DND-41 (cell line): ENCODE results near the gene ABCB9.

Experiments used
- ATAC-seq: fragments of 200-7000 bp; cut with Tn5 transposase; 3 replicates; pipeline ENCODE4 v1.9.1; 2021; ENCODE audit warnings: low read depth; ENCODE audit not compliant: insufficient read depth
- DNase-seq: peaks from one replicate; pipeline ENCODE4 v3.0.0-alpha.2; 2020
- H2AFZ ChIP-seq: 2 replicates; pipeline ENCODE4 v1.6.0; 2012; ENCODE audit warnings: low read depth, low read length
- H3K27ac ChIP-seq: 2 replicates; pipeline ENCODE4 v1.5.1; 2012; ENCODE audit warnings: low read length, inconsistent platforms
- H3K27me3 ChIP-seq: fragments of 200-600 bp; sonication (generic); 2 replicates; pipeline ENCODE4 v1.6.0; 2012; ENCODE audit warnings: low read length, mild to moderate bottlenecking, inconsistent platforms; ENCODE audit not compliant: insufficient read depth, poor library complexity
- H3K36me3 ChIP-seq: 2 replicates; pipeline ENCODE4 v1.5.1; 2012; ENCODE audit warnings: low read length, inconsistent platforms; ENCODE audit not compliant: insufficient read depth
- H3K4me1 ChIP-seq: 2 replicates; pipeline ENCODE4 v1.5.1; 2012; ENCODE audit warnings: mild to moderate bottlenecking, low read length; ENCODE audit not compliant: insufficient read depth
- H3K4me2 ChIP-seq: 2 replicates; pipeline ENCODE4 v1.6.0; 2012; ENCODE audit warnings: mild to moderate bottlenecking, moderate library complexity, low read length, inconsistent platforms; ENCODE audit not compliant: insufficient read depth
- H3K4me3 ChIP-seq, 2 experiments: fragments of 200-600 bp in 1 of 2; shearing (Covaris generic) in 1 of 2; 2 replicates each; pipeline ENCODE4 v1.5.1; 2012 to 2016; ENCODE audit warnings: inconsistent platforms in 2 of 2, low read length in 2 of 2, mild to moderate bottlenecking in 2 of 2, low read depth in 1 of 2, moderate library complexity in 1 of 2
- H3K79me2 ChIP-seq: 2 replicates; pipeline ENCODE4 v1.6.0; 2012; ENCODE audit warnings: low read length, inconsistent platforms; ENCODE audit not compliant: insufficient read depth
- H3K9ac ChIP-seq: 2 replicates; pipeline ENCODE4 v1.6.0; 2012; ENCODE audit warnings: low read depth, mild to moderate bottlenecking, inconsistent platforms, low read length, moderate library complexity
- H3K9me3 ChIP-seq: 2 replicates; pipeline ENCODE4 v1.5.1; 2012; ENCODE audit warnings: low read length, moderate library complexity, mild to moderate bottlenecking, inconsistent platforms; ENCODE audit not compliant: insufficient read depth, severe bottlenecking
- H4K20me1 ChIP-seq: 2 replicates; pipeline ENCODE4 v1.6.0; 2012; ENCODE audit warnings: low read length; ENCODE audit not compliant: insufficient read depth
- EZH2 ChIP-seq: IDR thresholded peaks from 3 replicates; pipeline ENCODE4 v1.6.1; 2012; ENCODE audit warnings: borderline replicate concordance, low read depth, mild to moderate bottlenecking, moderate library complexity, low read length, inconsistent platforms; ENCODE audit not compliant: severe bottlenecking
- TF ChIP-seq, protein P1 (sequence below): IDR thresholded peaks from 2 replicates; pipeline ENCODE4 v1.5.1; 2012; ENCODE audit warnings: borderline replicate concordance, low read length, moderate library complexity, mild to moderate bottlenecking; ENCODE audit not compliant: poor library complexity, severe bottlenecking; ENCODE audit errors: extremely low read depth

ABCB9 gene

DNA sequence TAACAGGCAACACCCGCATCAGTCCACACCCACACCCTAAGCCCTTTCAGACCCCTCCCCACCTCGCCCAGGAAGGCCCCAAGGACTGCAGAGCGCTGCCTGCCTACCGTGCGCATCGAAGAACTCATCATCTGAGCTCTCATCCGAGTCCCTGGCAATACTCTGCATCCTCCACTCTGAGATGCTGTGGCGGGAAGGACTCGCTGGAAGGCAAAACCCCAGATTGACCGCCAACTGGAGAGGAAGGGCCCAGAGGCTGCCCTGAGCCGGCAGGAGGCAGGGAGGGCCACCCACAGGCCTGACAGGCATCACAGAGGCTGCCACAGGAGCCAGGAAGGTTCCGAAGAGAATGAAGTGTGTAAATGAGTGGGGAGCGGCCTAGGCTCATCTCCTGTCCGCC is 38.0 kb upstream of the ABCB9 start:
- DNase-seq (no peak), ATAC-seq (no peak)
- H3K4me1 ChIP-seq = no peaks in the 10 kb centered on the region
- H3K9me3 ChIP-seq = no peaks in the 10 kb centered on the region
- no peaks in the 10 kb centered on the region for H3K27me3 ChIP-seq
- H3K36me3 ChIP-seq = no peaks in the 10 kb centered on the region
- H3K9ac ChIP-seq = no peak overlapping the region
- H3K4me2 ChIP-seq = no peak overlapping the region
- TF ChIP-seq, protein P1, sequence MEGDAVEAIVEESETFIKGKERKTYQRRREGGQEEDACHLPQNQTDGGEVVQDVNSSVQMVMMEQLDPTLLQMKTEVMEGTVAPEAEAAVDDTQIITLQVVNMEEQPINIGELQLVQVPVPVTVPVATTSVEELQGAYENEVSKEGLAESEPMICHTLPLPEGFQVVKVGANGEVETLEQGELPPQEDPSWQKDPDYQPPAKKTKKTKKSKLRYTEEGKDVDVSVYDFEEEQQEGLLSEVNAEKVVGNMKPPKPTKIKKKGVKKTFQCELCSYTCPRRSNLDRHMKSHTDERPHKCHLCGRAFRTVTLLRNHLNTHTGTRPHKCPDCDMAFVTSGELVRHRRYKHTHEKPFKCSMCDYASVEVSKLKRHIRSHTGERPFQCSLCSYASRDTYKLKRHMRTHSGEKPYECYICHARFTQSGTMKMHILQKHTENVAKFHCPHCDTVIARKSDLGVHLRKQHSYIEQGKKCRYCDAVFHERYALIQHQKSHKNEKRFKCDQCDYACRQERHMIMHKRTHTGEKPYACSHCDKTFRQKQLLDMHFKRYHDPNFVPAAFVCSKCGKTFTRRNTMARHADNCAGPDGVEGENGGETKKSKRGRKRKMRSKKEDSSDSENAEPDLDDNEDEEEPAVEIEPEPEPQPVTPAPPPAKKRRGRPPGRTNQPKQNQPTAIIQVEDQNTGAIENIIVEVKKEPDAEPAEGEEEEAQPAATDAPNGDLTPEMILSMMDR = no peak
- no peak for TF ChIP-seq EZH2
- no peak overlapping the region for H3K27ac ChIP-seq
- H3K79me2 ChIP-seq = no peaks in the 10 kb centered on the region
- no peaks in the 10 kb centered on the region; the same call in 1 of the 2 replicates for H4K20me1 ChIP-seq
- no peak overlapping the region for H2AFZ ChIP-seq
- H3K4me3 ChIP-seq = no peak overlapping the region

DNA sequence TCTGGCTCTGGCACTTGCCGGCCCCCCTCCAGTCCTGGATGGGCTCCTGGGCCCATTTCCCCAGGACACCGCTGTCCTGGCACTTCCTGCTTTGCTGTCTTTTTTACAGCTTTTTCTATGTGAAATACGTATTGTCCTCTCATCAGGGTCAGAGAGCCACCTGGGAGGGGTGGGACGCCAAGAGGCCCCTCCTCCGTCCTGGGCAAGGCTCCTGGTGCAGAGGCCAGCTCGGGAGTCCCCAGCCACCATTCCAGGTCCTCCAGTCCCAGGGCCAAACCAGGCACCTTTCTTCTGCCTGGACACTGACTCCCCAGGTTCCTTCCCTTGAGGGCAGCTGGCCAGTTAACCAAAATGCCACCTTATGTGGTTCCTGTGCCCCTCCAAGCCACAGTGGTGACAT is 37.0 kb upstream of the ABCB9 start:
- Histone ChIP-seq H3K27ac (no peak overlapping the region), H3K9ac (no peak overlapping the region), H3K27me3 (no peaks in the 10 kb centered on the region), H4K20me1 (no peaks in the 10 kb centered on the region; the same call in 1 of the 2 replicates), H3K79me2 (no peaks in the 10 kb centered on the region), H3K4me2 (no peak overlapping the region), H3K4me1 (no peaks in the 10 kb centered on the region), H3K36me3 (no peaks in the 10 kb centered on the region), H3K9me3 (no peaks in the 10 kb centered on the region), H2AFZ (no peak overlapping the region), H3K4me3 (no peak overlapping the region)
- ATAC-seq (no peak), DNase-seq (no peak)
- TF ChIP-seq, protein P1 = no peak
- no peak for TF ChIP-seq EZH2

DNA sequence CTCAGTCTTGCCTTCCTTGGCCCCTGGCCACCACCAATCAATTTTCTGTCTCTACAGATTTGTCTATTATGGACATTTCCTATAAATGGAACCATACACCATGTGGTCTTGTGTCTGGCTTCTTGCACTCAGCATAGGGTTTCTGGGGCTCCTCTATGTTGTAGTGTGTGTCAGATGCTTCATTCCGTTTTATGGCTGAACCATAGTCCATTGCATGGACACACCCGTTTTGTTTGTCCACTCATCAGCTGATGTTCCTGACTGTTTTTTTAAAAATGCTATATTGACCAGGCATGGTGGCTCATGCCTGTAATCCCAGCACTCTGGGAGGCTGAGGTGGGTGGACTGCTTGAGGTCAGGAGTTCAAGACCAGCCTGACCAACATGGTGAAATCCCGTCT is 35.2 kb upstream of the ABCB9 start:
- Histone ChIP-seq H4K20me1 (no peaks in the 10 kb centered on the region; the same call in 1 of the 2 replicates), H3K4me3 (no peak overlapping the region), H3K36me3 (no peaks in the 10 kb centered on the region), H2AFZ (no peak overlapping the region), H3K79me2 (no peaks in the 10 kb centered on the region), H3K27me3 (no peaks in the 10 kb centered on the region), H3K4me1 (no peaks in the 10 kb centered on the region), H3K9me3 (no peaks in the 10 kb centered on the region), H3K9ac (no peak overlapping the region), H3K27ac (no peak overlapping the region), H3K4me2 (no peak overlapping the region)
- no peak for TF ChIP-seq EZH2
- TF ChIP-seq, protein P1 = no peak
- no peak for DNase-seq
- ATAC-seq = no peak

DNA sequence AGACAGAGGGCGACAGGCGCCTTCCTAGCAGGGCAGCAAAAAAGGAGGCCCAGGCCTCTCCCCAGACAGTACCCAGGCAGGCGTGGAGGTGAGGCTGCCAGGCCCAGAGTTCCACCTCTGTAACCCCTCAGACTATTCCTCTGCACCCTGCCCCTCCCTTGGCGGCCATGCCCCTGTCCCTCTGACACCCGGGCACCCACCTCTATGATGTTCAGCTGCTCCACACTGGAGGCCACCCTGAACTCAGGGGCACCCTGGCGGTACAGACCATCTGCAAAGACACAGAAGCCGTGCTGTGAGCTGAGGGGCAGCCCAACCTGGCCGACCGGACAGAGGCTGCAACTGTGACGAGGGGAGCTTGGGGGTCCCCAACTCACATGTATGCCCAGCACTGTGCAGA is 34.3 kb upstream of the ABCB9 start:
- H2AFZ ChIP-seq = no peak overlapping the region
- no peaks in the 10 kb centered on the region for H3K9me3 ChIP-seq
- H3K36me3 ChIP-seq = no peaks in the 10 kb centered on the region
- H3K4me1 ChIP-seq = no peaks in the 10 kb centered on the region
- DNase-seq (no peak), ATAC-seq (no peak)
- H3K79me2 ChIP-seq = no peaks in the 10 kb centered on the region
- TF ChIP-seq EZH2 = no peak
- TF ChIP-seq, protein P1 = no peak
- no peak overlapping the region for H3K4me2 ChIP-seq
- H4K20me1 ChIP-seq = no peaks in the 10 kb centered on the region; the same call in 1 of the 2 replicates
- H3K27ac ChIP-seq = no peak overlapping the region
- H3K27me3 ChIP-seq = no peaks in the 10 kb centered on the region
- H3K4me3 ChIP-seq = no peak overlapping the region
- H3K9ac ChIP-seq = no peak overlapping the region
